ENCODE results near the gene GLIS1.

Gene GLIS1

GRCh38 chr1:53732409-53732808, 6.6 kb downstream of the GLIS1 start:
- Histone ChIP-seq H3K36me3 (ENCODE audit: low read length) (no peaks in the 10 kb centered on the region), H3F3A (ENCODE audit: insufficient read depth) (no peaks in the 10 kb centered on the region), H3K9me2 (replicated peaks; ENCODE audit: insufficient read depth, low read length) (no peaks in the 10 kb centered on the region), H3K9ac (ENCODE audit: low read length) (no peak overlapping the region), H3K4me2 (ENCODE audit: low read depth, low read length, poor library complexity, severe bottlenecking) (no peak overlapping the region), H3K27me3 (ENCODE audit: low read length) (no peaks in the 10 kb centered on the region), H3K79me2 (ENCODE audit: insufficient read depth, low read length) (no peaks in the 10 kb centered on the region), H4K20me1 (ENCODE audit: low read depth, low read length) (no peaks in the 10 kb centered on the region), H3K4me3 (ENCODE audit: insufficient read depth, low read length, poor library complexity, severe bottlenecking) (no peak overlapping the region), H2AFZ (ENCODE audit: low read depth, low read length, severe bottlenecking) (no peak overlapping the region), H3K27ac (ENCODE audit: low read depth, low read length) (no peak overlapping the region), H3K9me3 (ENCODE audit: insufficient read depth, low read length) (no peaks in the 10 kb centered on the region)
- no peak for TF ChIP-seq CTCF (IDR thresholded peaks at IDR 0.05; ENCODE audit: insufficient read depth, low read length, poor library complexity, severe bottlenecking)
- TF ChIP-seq EZH2phosphoT487 (conservative IDR thresholded peaks at IDR 0.05; ENCODE audit: low read length), result no peak

GRCh38 chr1:53731779-53732305, 7.1 kb downstream of the GLIS1 start:
- Histone ChIP-seq H3K27me3 (ENCODE audit: low read length) (no peaks in the 10 kb centered on the region), H3F3A (ENCODE audit: insufficient read depth) (no peaks in the 10 kb centered on the region), H3K36me3 (ENCODE audit: low read length) (no peaks in the 10 kb centered on the region), H3K79me2 (ENCODE audit: insufficient read depth, low read length) (no peaks in the 10 kb centered on the region), H3K27ac (ENCODE audit: low read depth, low read length) (no peak overlapping the region), H2AFZ (ENCODE audit: low read depth, low read length, severe bottlenecking) (no peak overlapping the region), H3K9me3 (ENCODE audit: insufficient read depth, low read length) (no peaks in the 10 kb centered on the region), H3K4me3 (ENCODE audit: insufficient read depth, low read length, poor library complexity, severe bottlenecking) (no peak overlapping the region), H3K9ac (ENCODE audit: low read length) (no peak overlapping the region), H3K9me2 (replicated peaks; ENCODE audit: insufficient read depth, low read length) (no peaks in the 10 kb centered on the region), H4K20me1 (ENCODE audit: low read depth, low read length) (no peaks in the 10 kb centered on the region), H3K4me2 (ENCODE audit: low read depth, low read length, poor library complexity, severe bottlenecking) (no peak overlapping the region)
- TF ChIP-seq EZH2phosphoT487 (conservative IDR thresholded peaks at IDR 0.05; ENCODE audit: low read length) (no peak), CTCF (IDR thresholded peaks at IDR 0.05; ENCODE audit: insufficient read depth, low read length, poor library complexity, severe bottlenecking) (no peak)

GRCh38 chr1:53731043-53731600, 7.8 kb downstream of the GLIS1 start:
- H3K36me3 ChIP-seq (ENCODE audit: low read length), result no peaks in the 10 kb centered on the region
- H3K27ac ChIP-seq (ENCODE audit: low read depth, low read length), result no peak overlapping the region
- no peaks in the 10 kb centered on the region for H3K9me3 ChIP-seq (ENCODE audit: insufficient read depth, low read length)
- H3F3A ChIP-seq (ENCODE audit: insufficient read depth), result no peaks in the 10 kb centered on the region
- no peak overlapping the region for H3K4me3 ChIP-seq (ENCODE audit: insufficient read depth, low read length, poor library complexity, severe bottlenecking)
- H3K79me2 ChIP-seq (ENCODE audit: insufficient read depth, low read length), result no peaks in the 10 kb centered on the region
- H2AFZ ChIP-seq (ENCODE audit: low read depth, low read length, severe bottlenecking), result no peak overlapping the region
- H3K27me3 ChIP-seq (ENCODE audit: low read length), result no peaks in the 10 kb centered on the region
- H3K4me2 ChIP-seq (ENCODE audit: low read depth, low read length, poor library complexity, severe bottlenecking), result no peak overlapping the region
- TF ChIP-seq CTCF (IDR thresholded peaks at IDR 0.05; ENCODE audit: insufficient read depth, low read length, poor library complexity, severe bottlenecking), result no peak
- no peak for TF ChIP-seq EZH2phosphoT487 (conservative IDR thresholded peaks at IDR 0.05; ENCODE audit: low read length)
- no peak overlapping the region for H3K9ac ChIP-seq (ENCODE audit: low read length)
- no peaks in the 10 kb centered on the region for H3K9me2 ChIP-seq (replicated peaks; ENCODE audit: insufficient read depth, low read length)
- H4K20me1 ChIP-seq (ENCODE audit: low read depth, low read length), result no peaks in the 10 kb centered on the region
